Activated CD8-positive, alpha-beta memory T cell treated with anti-CD3 and anti-CD28 coated beads for 48 hours (primary cell): ENCODE results near the gene SLC25A22.
A peak's percentile ranks its signal among the peaks of the same experiment; 100 is the strongest.

Experiments
- DNase-seq, 3 experiments: peaks; one replicate each; pipeline ENCODE4 v3.0.0-alpha.2; 2020; ENCODE audit warnings: low read depth in 2 of 3, low spot score in 2 of 3

The SLC25A22 gene

DNA sequence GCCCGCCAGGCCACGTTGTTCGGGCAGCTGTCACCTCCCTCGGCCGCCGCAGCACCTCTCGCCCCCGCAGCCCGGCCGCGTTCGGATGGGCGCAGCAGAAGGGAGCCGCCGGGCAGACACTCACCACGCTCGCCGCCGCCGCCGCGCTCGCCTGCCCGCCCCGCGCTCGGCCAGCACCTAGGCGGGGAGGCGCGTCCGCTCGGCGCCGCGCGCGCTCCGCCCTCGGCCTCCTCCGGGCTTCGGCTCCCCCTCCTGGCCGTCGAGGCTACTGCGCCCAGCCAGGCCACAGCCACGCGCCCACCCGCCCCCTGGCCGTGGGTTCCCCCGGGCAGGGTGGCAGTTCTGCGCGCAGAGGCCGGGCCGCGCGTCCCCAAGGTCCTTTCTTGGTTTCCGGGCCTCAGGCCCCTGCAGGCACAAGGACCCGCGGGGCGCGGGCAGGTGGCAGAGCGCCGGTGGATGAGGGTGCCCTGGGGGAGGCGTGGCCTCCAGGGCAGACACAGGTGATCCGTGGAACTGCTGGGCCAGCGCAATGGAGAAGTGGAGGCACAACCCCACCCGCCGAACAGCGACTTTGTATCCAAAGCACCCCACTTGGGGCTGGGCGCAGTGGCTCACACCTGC, at the start of gene SLC25A22:
TSS of gene SLC25A22 (minus strand) at position 189 of the 621 bp plus-strand sequence. CDS start 3,275 bp downstream, outside the sequence.
- DNase-seq, result peak; percentile 55 to 92 (median 70)

DNA sequence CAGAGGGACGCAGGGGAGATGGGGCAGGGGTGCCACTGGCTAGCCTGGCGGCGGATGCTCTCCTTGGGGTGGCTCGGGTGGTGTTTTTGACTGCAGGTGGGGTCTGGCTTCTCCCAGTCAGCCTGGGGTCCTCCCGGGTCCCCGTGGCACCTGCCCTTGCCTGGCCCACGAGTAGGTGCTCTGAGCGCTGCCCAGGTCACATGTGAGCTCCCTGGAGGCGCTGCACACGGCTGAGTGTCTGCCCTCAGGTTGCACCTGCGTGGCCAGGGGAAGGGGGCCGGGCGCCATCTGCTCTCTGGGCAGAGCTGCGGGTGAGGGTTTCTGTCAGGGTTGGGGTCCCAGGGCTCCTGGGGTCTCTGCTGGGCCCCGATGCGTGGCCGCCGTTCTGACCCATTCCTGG, 49.8 kb upstream of the SLC25A22 start:
- no peak for DNase-seq

DNA sequence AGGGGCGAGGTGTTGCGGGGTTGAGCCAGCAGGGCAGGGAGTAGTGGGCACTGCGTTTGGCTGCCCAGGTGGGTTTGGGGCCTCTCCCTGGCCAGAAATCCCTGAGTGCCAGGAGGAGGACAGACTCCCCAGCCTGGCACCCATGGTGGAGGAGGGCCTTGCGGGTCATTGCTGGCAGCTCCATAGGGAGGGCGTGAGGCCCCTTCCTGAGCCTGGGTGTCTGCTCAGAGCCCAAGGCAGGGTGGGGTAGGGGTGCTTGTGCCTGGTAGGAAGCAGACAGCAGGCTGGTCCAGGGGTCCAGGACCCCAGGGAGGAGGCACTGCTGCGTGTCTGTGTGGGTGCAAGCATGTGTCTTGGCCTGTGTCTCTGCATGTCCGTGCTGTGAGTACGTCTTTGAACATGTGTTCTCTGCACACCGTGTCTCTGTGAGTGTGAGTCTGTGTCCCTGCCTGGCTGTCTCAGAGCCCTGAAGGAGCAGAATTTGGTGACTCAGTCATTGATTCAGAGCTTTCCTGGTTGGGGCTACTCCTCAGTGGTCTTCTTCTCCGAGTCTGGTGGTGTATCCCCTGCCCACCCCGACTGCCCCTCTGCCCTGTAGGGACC, 48.5 kb upstream of the SLC25A22 start:
- DNase-seq, result no peak

DNA sequence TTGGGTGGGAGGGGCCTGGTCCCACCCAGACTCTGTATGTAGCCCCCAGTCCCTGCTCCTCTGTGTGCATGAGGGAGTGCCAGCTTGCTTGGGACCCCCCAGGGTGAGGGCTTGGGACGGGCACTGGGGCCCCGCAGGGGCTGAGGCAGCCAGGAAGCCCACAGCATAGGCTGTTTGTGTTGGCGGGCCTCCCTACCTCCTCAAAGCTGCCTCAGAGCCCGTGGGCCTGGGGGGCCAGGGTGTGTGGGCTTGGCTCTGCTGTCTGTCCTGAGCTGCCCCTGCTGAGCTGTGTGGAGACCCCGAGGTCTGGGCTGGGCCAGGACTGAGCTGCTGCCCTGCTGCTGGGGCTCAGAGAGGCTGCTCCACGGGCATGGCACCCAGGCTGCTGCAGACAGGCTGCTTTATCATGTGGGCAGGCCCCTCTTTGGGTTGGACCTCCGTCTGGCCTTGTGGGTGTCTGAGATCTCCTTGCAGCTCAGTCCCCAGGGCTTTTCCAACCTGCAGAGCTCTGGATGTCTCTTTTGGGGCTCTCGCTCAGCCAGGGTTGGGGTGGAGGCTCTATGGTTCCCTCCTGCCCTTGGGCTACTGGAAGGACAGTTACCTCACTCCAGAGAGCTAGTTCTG, 47.9 kb upstream of the SLC25A22 start:
- DNase-seq, result no peak

DNA sequence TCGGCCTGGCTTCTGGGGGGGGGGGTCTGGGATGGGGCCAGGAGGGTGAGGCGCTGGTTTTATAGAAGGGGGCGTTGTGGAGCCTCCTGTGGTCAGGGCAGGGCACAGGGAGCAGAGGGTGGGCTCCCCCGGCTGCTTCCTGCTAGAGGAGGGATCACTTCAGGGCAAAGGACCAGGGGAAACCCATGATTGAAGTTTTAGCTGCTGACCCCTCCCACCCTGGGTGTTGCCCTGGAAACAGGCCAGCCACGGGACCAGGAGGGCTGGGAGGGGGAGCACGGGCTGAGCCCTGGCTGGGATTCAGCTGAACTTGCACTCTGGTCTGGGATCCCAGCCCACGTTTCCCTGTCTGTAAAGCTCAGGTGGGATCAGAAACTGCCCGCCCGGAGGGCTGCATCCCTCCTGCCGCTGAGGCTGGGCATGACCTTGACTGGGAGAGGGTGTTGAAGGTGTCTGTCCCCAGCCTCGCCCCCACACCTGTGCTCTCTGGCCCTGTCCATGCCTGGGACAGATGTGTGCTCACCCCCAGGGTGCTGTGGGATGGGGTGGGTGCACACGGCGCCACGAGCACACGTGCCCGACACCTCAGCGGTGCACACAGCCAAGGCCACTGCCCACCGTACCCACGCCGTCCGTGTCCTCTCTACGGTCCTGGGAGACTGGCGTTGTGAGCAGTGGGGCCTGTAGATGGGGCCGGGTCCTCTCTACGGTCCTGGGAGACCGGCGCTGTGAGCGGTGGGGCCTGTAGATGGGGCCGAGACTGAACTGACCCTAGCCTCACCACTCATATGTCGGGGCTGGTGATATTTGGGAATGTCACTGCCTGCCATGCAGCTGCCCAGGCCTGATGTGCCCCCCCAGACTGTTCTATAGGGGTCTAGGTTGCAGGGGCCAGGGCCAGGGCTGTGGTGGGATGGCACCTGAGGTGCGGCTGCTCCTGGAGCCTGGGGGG, 46.9 kb upstream of the SLC25A22 start:
- no peak for DNase-seq

DNA sequence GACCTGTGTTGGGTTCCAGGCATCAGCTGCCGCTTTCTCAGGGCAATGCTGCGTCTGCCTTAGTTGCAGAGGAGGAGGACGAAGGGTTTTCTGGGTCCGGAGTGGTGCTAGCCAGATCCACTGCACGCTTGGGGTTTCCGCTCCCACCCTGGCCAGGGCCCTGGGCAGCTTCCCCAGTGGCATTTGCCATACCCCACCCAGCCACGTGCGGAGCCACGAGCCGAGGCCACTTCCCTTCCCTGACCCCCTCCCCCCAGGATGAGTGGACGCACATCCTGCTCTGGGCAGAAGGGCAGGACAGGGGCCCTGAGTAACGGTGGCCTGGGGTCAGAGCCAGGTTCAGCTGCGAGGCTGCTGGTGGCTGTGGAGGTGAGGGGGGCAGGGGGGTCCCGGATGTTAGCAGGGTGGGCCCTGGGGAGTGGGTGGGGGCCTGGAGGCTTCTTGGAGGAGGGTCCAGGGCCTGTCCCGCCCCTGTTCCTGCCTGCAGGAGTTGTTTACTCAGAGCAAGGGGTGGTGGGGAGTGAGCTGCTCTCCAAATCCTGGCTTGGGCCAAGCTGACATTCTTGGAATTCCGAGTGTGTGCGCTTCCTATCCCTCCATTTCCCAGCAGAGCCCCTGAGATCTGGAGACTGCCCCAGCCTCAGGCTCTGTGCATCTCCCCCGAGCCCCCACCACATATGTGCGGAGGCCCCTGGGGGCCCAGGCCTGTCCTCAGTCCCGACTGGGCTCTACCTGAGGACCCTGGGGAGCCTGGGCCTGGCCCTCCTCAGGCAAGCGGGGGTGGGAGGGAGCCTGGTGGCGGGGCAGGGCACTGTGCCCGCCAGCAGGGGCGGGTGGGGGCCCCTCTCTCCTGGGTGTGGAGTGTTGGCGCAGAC, 46.0 kb upstream of the SLC25A22 start:
- DNase-seq, result no peak

DNA sequence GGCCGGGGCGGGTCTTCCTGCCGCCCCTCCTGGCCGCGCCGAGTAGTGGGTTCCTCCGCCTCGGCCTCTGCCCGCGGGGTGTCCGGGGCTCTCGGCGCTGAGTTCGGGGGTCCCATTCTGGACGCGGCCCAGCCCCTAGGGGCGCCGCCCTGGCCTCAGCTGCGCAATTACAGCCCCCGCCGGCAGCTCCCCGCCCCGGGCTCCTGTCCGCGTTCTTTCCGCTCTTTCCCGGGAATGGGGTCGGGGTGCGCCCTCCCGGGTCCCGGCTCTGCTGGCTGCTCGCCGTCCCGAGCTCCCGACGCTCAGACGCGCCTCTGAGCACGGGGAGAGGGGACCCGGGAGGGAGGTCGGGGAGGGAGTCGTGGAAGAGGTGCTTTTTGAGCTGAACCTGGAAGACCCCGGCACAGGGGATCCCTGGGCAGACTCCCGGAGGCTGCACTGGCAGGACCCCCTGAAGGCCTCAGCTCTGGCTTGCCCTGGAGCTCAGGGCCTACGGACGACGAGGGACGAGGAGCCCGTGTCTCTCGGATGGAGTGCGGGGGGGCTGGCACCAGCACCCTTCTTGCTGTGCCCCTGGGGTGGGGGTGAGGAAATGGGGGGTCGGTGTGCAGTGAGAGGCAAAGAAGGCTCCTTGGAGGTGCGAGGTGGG, 45.1 kb upstream of the SLC25A22 start:
- no peak for DNase-seq

DNA sequence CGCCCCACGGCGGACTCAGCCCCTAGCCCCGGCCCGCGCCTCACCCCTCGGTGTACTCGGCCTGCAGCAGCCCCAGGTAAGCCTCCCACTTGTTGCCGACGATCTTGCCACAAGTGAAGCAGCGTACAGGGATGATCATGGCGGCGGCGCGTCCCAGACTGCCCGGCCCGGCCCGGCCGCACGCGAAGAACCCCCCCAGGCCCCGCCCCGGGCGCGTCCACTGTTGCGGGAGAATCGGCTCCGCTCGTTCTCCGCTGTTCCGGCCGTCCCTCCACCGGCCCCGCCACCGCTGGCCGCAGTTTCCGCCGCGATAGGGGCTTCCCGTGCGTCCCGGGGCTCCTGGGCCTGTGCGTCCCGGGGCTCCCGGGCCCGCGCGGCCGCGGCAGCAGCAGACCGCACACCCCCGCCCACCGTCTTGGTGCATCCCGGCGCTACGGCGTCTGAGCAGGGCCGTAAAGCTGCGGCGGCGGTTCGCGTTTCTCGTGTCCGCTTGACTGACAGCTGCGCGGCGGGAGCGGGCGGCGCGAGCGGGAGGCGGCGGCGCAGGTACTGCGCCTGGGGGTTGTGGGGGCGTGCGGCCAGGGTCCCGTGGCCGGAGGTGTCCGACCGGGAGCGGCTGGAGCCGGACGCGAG, 44.4 kb upstream of the SLC25A22 start, which contains the start of the genes POLR2L and TSPAN4:
TSS of gene POLR2L (minus strand) at position 160 of the 633 bp plus-strand sequence. CDS start at position 139, 21 bp downstream.
TSS of gene TSPAN4 (plus strand) at position 483 of the 633 bp plus-strand sequence. CDS start 7,453 bp downstream, outside the sequence.
- DNase-seq, result peak; percentile 72 to 86 (median 81)

DNA sequence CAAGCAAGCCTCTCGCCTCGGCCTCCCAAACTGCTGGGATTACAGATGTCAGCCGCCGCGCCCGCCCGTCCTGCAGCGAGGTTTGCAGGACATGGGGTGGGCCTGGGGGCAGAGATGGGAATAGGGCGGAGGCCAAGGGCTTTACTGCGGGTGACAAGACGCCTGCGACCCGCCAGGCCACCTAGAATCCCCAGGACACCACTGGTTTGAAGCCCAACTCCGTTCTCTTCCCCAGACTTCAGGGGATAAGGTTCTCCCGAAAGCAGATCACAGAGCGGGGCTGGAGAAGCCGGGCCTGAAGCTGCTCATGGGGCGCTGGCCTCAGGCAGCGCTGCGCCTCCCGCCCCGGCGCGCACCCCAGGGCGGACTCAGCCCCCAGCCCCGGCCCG, 43.9 kb upstream of the SLC25A22 start:
- no peak for DNase-seq

DNA sequence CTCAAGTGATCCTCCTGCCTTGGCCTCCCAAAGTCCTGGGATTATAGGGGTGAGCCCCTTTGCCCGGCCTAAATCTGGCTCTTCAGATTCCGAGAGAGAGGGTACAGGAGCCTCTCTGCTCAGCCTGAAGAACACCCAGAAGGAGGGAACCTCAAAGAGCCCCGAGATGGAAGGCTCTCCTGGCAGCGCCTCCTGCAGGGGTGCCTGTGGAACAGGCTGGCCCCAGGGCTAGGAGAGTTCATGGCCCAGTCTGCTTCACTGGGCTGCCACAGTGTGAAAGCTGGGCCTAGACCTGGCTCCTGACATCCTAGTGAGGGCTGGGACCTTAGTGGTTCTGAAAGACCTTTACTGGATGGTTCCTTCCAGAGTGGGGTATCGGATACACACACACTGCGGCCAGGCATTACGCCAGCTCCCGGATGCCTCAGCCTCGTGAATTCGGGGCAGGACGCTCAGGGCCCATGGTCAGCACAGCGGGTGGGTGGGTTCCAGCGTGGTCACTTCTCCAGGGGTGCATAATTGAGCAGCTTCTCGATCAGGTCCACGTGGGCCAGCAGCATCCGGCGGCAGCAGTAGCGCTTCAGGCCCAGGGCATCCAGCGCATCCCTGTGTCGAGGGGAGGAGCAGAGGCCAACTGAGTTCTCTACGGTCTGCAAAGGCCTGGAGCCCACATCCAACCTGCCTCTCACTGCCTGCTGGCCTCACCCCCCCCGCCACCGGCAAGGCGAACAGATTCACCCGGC, 42.0 kb upstream of the SLC25A22 start:
- DNase-seq, result no peak

DNA sequence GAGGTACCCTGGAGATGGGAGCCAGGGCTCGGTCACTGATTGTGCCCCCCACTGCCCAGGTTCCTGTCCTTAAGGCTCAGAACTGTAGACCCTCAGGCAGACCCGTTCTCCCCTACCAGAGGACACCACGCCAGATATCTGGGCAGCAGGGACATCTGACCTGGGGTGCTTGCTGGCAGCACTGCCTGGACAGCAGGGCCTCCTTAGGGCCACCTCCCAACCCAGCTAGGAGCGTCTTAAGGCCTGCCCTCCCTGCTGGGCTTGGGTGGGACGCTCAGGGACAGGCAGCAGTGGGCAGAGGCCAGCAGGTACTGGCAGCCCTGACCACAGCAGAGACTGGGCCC, 41.2 kb upstream of the SLC25A22 start:
- no peak for DNase-seq

DNA sequence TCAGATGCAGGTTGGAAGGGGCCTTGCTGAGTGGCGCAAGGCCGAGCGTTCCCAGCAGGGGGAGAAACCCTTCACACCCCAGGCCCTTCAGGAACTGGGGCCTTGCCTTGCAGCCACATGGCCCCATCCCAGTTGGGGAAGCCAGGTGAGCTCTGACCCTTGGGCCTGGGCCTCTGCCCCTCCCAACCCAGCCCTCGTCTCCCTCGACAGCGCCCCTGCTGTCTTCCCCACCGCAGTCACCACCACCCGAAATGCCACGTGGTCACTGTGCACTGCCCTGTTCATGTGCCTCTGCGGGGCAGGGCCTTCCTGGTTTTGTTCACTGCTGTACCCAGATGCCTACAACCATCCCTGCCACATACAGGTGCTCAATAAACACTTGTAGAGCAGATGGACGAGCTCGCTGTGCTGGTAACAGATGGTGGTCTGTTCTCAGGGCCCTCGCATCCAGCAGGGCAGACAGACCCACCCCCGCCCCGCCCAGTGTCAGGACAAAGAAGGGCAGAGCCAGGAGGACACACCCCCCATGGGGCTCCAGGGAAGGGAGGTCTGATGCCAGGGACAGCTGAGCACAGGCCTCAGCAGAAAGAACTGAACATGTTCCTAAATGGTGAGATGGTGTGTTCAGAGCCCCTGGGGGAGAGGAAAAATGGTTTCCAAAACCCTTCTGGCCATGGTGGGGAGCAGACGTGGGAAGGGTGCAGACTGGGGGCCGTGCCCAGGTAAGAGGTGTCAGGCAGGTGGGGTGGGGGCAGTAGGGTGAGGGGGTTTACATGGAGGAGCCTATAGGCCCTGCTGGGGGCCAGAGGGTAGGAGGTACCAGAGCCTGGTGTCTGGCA, 40.6 kb upstream of the SLC25A22 start:
- no peak for DNase-seq

DNA sequence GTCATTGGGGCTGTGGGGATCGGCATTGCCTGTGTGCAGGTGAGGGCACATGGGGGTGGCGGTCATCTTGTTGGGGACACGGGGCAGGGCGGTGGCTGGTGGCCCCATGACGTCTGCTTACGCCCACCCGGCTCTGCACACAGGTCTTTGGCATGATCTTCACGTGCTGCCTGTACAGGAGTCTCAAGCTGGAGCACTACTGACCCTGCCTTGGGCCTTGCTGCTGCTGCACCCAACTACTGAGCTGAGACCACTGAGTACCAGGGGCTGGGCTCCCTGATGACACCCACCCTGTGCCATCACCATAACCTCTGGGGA, 39.9 kb upstream of the SLC25A22 start:
- no peak for DNase-seq

DNA sequence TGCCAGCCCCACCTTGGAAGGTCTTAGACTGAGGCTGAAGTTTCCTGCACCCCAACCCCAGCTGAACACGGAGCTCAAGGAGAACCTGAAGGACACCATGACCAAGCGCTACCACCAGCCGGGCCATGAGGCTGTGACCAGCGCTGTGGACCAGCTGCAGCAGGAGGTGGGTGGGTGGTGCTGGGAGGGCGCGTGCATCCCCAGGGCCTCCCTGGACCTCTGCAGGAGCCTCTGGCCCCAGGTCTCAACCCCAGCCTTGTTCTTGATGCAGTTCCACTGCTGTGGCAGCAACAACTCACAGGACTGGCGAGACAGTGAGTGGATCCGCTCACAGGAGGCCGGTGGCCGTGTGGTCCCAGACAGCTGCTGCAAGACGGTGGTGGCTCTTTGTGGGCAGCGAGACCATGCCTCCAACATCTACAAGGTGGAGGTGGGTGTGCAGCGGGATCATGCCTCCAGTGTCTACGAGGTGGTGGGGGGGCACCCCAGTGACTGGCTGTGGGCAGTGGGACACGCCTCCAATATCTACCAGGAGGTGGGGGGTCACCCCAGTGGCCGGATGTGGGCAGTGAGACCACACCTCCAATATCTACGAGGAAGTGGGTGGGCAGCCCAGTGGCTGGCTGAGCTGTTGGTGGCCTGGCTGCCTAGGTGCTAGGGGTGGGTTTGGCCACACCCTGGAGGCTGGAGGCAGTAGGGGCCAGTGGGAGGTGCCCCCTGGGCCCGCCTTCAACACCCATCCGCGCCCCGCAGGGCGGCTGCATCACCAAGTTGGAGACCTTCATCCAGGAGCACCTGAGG, 39.3 kb upstream of the SLC25A22 start:
- DNase-seq, result no peak

DNA sequence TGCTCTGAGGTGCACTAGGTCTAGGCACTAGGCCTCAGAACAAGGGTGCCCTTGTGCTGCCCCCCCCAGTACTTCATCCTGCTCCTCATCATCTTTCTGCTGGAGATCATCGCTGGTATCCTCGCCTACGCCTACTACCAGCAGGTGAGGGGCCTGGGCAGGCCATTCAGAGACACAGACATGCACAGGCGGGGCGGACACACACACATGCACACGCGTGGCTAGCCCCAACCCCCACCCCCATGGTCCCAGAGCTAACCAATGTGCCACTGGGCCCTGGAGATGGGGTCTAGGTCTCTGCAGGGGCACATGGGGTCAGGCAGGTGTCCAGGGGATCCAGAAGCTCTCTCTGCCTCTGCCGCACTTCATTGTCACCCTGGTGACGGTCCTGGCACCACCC, 38.6 kb upstream of the SLC25A22 start:
- DNase-seq, result no peak

DNA sequence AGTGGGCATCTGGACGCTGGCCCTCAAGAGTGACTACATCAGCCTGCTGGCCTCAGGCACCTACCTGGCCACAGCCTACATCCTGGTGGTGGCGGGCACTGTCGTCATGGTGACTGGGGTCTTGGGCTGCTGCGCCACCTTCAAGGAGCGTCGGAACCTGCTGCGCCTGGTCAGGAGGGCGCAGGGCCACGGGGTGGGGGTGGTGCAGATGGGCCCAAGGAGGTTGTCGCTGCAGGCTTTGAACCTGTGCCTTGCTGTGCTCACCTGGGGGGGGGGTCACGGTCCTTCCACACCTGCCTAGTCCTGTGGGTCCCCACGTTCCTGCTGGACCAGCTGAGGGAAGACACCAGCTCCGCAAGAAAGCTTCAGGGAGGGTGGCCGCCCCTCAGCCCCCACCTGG, 38.2 kb upstream of the SLC25A22 start:
- DNase-seq, result no peak
